ENCODE results near the gene S100A5.

The S100A5 gene

DNA sequence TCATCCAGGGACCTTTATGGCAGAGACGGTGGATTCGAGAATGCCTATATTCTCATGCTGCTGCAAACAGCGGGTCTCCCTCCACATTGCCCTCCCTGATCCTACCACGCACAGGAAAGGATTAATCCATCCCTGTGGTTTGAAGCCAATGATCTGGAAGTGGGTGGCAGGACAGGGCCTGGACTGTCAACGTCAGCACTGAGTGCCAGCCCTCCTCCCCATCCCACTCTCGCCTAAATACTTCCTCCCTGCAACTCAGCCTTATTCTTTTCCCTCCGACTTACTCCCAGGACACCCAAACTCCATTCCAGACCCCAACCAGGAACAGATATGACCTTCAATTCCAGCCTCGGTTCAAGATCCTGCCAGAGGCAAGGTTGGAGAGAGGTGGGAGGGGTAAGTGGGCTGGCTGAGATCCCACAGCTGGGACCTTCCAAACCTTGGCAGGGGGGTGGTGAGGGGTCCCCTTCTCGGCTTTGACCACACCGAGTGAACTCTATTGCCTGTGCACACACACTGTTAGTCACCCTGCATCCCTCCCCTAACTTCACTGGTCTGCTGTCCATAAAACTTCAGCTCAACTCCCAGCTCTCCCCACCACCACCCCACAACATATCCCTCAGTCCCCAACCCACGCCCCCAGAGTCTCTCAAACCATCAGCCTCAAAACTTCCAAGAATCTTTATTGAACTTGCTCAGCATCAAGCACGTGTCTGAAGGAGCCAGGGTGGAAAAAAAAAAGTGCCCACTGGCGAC is 2.4 kb upstream of the S100A5 start:
- Histone ChIP-seq H3K9ac (ENCODE audit: low read length) (no peak overlapping the region), H3K9me3 (replicated peaks; ENCODE audit: insufficient read depth, low read length) (no peaks in the 10 kb centered on the region), H3K79me2 (ENCODE audit: low read length) (no peaks in the 10 kb centered on the region), H3K9me2 (replicated peaks; ENCODE audit: insufficient read depth, low read length) (no peaks in the 10 kb centered on the region), H3K4me3 (ENCODE audit: low read length) (no peak overlapping the region), H3F3A (ENCODE audit: insufficient read depth, low read length) (no peaks in the 10 kb centered on the region), H3K27ac (ENCODE audit: low read length) (no peak overlapping the region), H2AFZ (ENCODE audit: low read length) (no peak overlapping the region), H4K20me1 (ENCODE audit: insufficient read depth, low read length) (no peaks in the 10 kb centered on the region), H3K27me3 (replicated peaks; ENCODE audit: insufficient read depth, low read length) (no peaks in the 10 kb centered on the region), H3K36me3 (replicated peaks; ENCODE audit: insufficient read depth, low read length) (no peaks in the 10 kb centered on the region), H3K4me1 (ENCODE audit: low read length) (peaks cover 14% of the 10 kb centered on the region; the same call in 1 of the 2 replicates), H3K4me2 (ENCODE audit: low read depth, low read length) (no peak overlapping the region)
- no peak for DNase-seq
- TF ChIP-seq EZH2phosphoT487 (IDR thresholded peaks at IDR 0.05; ENCODE audit: low read length), result no peak
- TF ChIP-seq EZH2 (optimal IDR thresholded peaks at IDR 0.05; ENCODE audit: low read depth, low read length), result no peak
- TF ChIP-seq, protein P1, sequence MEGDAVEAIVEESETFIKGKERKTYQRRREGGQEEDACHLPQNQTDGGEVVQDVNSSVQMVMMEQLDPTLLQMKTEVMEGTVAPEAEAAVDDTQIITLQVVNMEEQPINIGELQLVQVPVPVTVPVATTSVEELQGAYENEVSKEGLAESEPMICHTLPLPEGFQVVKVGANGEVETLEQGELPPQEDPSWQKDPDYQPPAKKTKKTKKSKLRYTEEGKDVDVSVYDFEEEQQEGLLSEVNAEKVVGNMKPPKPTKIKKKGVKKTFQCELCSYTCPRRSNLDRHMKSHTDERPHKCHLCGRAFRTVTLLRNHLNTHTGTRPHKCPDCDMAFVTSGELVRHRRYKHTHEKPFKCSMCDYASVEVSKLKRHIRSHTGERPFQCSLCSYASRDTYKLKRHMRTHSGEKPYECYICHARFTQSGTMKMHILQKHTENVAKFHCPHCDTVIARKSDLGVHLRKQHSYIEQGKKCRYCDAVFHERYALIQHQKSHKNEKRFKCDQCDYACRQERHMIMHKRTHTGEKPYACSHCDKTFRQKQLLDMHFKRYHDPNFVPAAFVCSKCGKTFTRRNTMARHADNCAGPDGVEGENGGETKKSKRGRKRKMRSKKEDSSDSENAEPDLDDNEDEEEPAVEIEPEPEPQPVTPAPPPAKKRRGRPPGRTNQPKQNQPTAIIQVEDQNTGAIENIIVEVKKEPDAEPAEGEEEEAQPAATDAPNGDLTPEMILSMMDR (IDR thresholded peaks at IDR 0.05; ENCODE audit: low read length), result no peak

DNA sequence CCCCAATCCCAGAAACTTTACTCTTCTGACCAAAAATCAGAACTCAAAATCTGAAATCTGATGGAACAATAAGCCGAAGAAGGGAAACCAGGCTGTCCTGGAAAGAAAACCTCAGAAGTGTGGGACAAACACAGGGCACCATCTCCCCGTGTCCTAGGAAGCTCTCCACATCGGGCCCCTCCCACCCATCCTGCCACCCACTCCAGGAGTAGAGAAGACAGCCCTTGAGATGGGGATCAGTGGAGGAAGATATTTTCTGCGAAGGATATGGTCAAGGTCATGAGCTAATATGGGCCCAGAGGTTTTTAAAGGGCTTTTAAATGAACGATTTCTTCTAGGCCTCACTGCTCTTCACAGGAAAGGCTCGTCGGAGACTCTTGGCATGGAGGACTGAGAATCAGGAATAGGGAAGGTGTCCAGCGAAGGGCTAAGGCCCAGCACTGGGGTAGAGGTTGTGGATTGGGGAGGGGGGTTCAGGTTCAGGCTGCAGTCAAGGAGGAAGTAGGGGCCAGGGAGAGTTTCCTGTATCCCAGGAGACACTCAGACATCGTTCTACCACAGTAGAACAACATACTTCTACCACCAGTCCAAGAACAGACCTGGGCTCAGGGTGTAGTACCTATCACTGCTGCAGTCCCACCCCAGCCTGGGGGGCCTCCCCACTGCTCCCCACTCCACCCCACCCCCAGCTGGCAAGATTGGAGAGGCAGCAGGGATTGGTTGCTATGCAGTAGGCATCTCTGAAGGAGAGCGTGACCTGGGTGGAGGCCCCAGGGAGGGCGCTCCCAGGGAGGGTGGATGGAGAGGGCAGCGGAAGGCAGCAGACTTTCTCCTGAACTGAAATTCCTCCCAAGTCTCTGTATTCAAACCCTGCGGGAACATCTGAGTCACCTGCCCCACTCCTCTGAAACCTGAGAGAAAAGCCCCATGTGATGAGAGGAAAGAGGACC is 1.2 kb upstream of the S100A5 start:
- Histone ChIP-seq H3K4me1 (ENCODE audit: low read length) (peaks cover 15% of the 10 kb centered on the region; the same call in 1 of the 2 replicates), H3K27ac (ENCODE audit: low read length) (no peak overlapping the region), H3K36me3 (replicated peaks; ENCODE audit: insufficient read depth, low read length) (no peaks in the 10 kb centered on the region), H2AFZ (ENCODE audit: low read length) (no peak overlapping the region), H3K79me2 (ENCODE audit: low read length) (no peaks in the 10 kb centered on the region), H3K9me2 (replicated peaks; ENCODE audit: insufficient read depth, low read length) (no peaks in the 10 kb centered on the region), H3K27me3 (replicated peaks; ENCODE audit: insufficient read depth, low read length) (no peaks in the 10 kb centered on the region), H3K4me3 (ENCODE audit: low read length) (no peak overlapping the region), H3K4me2 (ENCODE audit: low read depth, low read length) (no peak overlapping the region), H3K9ac (ENCODE audit: low read length) (no peak overlapping the region), H3F3A (ENCODE audit: insufficient read depth, low read length) (no peaks in the 10 kb centered on the region), H4K20me1 (ENCODE audit: insufficient read depth, low read length) (no peaks in the 10 kb centered on the region), H3K9me3 (replicated peaks; ENCODE audit: insufficient read depth, low read length) (no peaks in the 10 kb centered on the region)
- TF ChIP-seq EZH2phosphoT487 (IDR thresholded peaks at IDR 0.05; ENCODE audit: low read length) (no peak), EZH2 (optimal IDR thresholded peaks at IDR 0.05; ENCODE audit: low read depth, low read length) (no peak)
- TF ChIP-seq, protein P1 (IDR thresholded peaks at IDR 0.05; ENCODE audit: low read length), result no peak
- DNase-seq, result no peak

DNA sequence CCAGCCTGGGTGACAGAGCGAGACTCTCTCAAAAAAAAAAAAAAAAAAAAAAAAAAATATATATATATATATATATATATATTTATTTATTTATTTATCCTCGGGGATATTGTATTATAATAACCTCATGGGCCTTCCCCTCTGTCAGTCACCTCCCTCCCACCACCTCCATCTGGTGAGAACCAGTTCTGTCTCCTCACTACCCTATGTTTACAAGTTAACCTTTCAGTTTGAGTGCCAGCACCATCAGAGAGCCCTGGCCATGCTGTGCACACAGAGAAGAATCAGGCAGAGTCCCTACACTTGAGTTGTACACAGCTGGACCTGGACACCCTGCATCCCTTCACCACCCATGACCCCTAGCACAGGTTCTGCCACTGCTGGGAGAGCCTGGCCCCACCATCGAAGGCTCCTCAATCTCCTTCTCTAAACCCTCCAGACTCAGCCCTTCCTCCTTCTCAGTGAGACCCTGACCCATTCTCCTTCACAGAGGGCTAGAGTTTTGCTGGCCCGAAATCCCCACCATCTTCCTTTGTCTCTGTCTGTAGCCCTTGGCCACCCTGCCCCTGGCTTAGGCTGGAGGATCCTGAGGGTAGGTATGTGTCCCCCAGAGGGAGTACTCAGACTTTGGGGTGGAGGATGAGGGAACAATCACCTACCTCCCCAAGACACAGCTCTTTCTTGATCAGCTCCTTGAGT is 1.2 kb downstream of the S100A5 start:
- Histone ChIP-seq H3K27ac (ENCODE audit: low read length) (no peak overlapping the region), H3F3A (ENCODE audit: insufficient read depth, low read length) (no peaks in the 10 kb centered on the region), H3K79me2 (ENCODE audit: low read length) (no peaks in the 10 kb centered on the region), H3K9ac (ENCODE audit: low read length) (no peak overlapping the region), H3K9me2 (replicated peaks; ENCODE audit: insufficient read depth, low read length) (no peaks in the 10 kb centered on the region), H2AFZ (ENCODE audit: low read length) (no peak overlapping the region), H3K4me2 (ENCODE audit: low read depth, low read length) (no peak overlapping the region), H3K36me3 (replicated peaks; ENCODE audit: insufficient read depth, low read length) (no peaks in the 10 kb centered on the region), H4K20me1 (ENCODE audit: insufficient read depth, low read length) (no peaks in the 10 kb centered on the region), H3K4me1 (ENCODE audit: low read length) (peaks cover 6% of the 10 kb centered on the region; the same call in 1 of the 2 replicates), H3K27me3 (replicated peaks; ENCODE audit: insufficient read depth, low read length) (no peaks in the 10 kb centered on the region), H3K9me3 (replicated peaks; ENCODE audit: insufficient read depth, low read length) (no peaks in the 10 kb centered on the region), H3K4me3 (ENCODE audit: low read length) (no peak overlapping the region)
- no peak for DNase-seq
- TF ChIP-seq EZH2phosphoT487 (IDR thresholded peaks at IDR 0.05; ENCODE audit: low read length), result no peak
- no peak for TF ChIP-seq EZH2 (optimal IDR thresholded peaks at IDR 0.05; ENCODE audit: low read depth, low read length)
- TF ChIP-seq, protein P1 (IDR thresholded peaks at IDR 0.05; ENCODE audit: low read length), result no peak

Measured in MM.1S (cell line).